Esophagus squamous epithelium (tissue), 4 donors: ENCODE data around the gene RPL15.

Source experiments
- POLR2A ChIP-seq, 4 donors: fragments of 450-650 bp; IDR thresholded peaks; one replicate each; pipeline ENCODE4 v1.6.1; 2017; ENCODE audit warnings: antibody characterized with exemption in 4 of 4, mild to moderate bottlenecking in 4 of 4, moderate library complexity in 3 of 4
- TF ChIP-seq, protein P1 (sequence below), 6 experiments: fragments of 450-650 bp in 4 of 6; fragments of 200-600 bp in 2 of 6; sonication (generic) in 2 of 6; IDR thresholded peaks; one replicate each; pipeline ENCODE4 v1.5.1; 2016 to 2019; ENCODE audit warnings: antibody characterized with exemption in 6 of 6, mild to moderate bottlenecking in 4 of 6, moderate library complexity in 4 of 6

DNA sequence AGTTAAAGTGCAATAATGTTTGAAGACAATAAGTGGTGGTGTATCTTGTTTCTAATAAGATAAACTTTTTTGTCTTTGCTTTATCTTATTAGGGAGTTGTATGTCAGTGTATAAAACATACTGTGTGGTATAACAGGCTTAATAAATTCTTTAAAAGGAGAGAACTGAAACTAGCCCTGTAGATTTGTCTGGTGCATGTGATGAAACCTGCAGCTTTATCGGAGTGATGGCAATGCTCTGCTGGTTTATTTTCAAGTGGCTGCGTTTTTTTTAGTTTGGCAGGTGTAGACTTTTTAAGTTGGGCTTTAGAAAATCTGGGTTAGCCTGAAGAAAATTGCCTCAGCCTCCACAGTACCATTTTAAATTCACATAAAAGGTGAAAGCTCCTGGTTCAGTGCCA lies 2.7 kb downstream of the RPL15 start:
- no peak for TF ChIP-seq POLR2A (IDR thresholded peaks at IDR 0.05)
- TF ChIP-seq, protein P1, sequence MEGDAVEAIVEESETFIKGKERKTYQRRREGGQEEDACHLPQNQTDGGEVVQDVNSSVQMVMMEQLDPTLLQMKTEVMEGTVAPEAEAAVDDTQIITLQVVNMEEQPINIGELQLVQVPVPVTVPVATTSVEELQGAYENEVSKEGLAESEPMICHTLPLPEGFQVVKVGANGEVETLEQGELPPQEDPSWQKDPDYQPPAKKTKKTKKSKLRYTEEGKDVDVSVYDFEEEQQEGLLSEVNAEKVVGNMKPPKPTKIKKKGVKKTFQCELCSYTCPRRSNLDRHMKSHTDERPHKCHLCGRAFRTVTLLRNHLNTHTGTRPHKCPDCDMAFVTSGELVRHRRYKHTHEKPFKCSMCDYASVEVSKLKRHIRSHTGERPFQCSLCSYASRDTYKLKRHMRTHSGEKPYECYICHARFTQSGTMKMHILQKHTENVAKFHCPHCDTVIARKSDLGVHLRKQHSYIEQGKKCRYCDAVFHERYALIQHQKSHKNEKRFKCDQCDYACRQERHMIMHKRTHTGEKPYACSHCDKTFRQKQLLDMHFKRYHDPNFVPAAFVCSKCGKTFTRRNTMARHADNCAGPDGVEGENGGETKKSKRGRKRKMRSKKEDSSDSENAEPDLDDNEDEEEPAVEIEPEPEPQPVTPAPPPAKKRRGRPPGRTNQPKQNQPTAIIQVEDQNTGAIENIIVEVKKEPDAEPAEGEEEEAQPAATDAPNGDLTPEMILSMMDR (IDR thresholded peaks at IDR 0.05) = no peak
